Activated CD4-positive, alpha-beta T cell treated with anti-CD3 and anti-CD28 coated beads, Interleukin-2, amount 50 U/mL, for 4 hours (primary cell): ENCODE results near the gene FARS2.

Source experiments
- DNase-seq, 2 experiments: peaks; one replicate each; pipeline ENCODE4 v3.0.0-alpha.2; 2020

The FARS2 gene

DNA sequence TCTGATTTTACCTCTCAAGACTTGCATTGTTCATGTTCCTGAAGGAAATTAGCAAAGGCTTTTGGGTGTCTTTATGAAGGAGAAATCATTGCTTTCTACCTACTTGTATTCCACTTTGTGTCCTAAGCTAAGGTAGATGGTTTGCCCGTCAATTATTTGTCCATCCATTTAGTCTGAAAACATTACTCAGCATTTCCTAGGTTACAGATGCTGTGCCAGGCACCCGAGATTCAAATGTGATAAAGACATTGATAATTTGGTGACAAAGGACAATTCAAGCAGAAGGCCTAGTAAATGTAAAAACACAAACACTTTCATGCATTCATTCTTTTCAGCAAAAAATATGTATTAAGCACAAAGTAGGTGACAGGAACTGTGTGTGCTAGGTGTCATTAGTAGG is 251.1 kb downstream of the FARS2 start:
- no peak for DNase-seq

DNA sequence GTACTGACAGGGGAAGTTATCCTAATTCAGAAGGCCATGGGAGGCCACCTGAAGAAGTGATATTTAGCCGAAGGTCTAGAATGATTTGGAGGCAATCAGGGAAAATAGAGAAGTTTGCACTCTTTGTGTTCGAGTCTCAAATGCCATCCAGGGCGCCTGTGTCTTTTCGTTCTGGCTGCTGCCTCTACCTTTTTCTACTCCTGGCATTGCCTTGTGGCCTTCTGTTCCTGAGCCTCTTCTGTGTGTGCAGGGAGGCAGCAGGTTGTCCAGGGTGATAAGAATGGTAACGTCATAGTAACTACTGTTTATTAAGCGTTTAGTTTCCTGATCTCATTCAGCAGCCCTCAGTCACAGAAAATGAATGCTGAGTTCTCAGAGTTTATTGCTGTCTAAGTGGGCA is 252.1 kb downstream of the FARS2 start:
- no peak for DNase-seq

GRCh38 chr6:5514353-5514752 is 253.0 kb downstream of the FARS2 start:
- no peak for DNase-seq

GRCh38 chr6:5515200-5515599 is 253.9 kb downstream of the FARS2 start:
- no peak for DNase-seq

- no peak for DNase-seq
These were observed 254.7 kb downstream of the FARS2 start for GRCh38 chr6:5516036-5516435.

DNA sequence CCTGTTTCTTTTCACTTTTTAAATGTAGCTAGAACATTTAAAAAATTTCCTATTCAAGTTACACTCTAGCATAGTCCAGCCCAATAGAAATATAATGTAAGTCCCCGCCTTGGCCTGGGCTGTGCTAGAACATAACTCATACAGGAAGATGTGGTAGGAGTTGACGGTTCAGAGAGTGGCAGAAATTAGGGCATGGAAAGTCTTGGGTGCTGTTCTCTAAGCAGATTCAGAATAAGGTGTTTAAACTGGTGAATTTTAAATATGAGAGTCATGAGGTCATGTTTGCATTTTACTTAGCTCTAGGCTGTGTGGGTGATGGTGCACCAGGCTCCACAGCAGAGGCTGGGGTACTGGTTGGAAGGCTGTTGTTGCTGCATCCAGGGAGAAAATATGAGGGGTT is 256.5 kb downstream of the FARS2 start:
- peak; percentile 25 to 26 for DNase-seq

- DNase-seq, result no peak
These were observed 257.7 kb downstream of the FARS2 start for GRCh38 chr6:5518936-5519491.

GRCh38 chr6:5520796-5521195 is 259.5 kb downstream of the FARS2 start:
- DNase-seq, result no peak

DNA sequence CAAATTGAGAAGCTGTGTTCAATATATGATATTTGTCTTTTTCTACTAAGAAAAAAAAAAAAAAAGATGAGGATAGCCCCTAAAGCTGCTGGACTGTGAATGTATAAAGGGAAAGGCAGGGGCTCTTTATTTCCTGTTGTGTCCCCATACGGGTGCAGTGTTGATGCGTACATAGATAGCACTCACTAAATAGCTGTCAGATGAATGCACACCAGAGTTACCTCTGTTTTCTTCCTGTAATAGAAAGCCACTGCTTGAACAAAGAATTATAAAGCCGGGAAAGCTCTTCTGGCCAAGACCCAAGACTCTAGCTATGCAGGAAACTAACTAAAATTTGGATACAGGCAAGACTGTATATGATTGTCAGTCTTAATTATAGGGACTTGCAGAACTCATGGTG is 260.0 kb downstream of the FARS2 start:
- DNase-seq, result no peak

GRCh38 chr6:5522147-5522546 is 260.8 kb downstream of the FARS2 start:
- DNase-seq, result no peak

DNA sequence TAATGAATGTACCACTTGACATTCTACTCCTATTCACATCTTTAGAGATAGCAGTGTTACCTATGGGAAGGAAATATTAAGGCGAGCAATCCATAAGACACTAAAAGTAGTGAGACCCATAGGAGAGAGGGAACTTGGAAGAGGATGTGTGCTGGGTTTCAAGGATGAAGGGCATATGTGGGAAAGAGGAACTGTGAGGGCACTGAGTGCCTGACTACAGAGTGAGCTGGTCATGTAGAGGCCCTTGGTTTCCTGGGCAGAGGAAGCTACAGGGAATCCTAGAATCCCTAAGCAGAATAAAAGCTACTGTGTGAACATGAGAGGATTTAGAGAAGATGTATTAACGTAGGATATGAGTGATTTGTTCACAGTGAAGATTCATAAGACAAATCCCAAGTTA is 262.8 kb downstream of the FARS2 start:
- DNase-seq, result no peak

DNA sequence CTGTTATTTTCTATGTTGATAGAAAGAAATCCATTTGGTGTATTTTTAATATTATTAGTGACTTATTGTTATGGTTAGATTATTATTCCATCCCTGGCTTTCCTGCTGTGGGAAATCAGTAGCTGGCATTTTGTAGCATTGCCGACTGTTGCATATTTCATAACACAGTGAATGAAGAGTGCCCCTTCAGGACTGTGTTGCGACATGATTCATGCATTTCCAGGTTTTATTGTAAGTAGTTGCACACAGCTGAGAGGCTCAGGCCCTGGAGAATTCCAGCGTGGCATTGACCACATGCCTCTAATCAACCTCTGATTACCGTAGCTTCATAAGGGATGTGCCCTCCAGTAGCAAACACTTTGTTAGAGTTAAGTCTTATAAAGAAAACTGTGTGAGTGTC is 263.9 kb downstream of the FARS2 start:
- no peak for DNase-seq

DNA sequence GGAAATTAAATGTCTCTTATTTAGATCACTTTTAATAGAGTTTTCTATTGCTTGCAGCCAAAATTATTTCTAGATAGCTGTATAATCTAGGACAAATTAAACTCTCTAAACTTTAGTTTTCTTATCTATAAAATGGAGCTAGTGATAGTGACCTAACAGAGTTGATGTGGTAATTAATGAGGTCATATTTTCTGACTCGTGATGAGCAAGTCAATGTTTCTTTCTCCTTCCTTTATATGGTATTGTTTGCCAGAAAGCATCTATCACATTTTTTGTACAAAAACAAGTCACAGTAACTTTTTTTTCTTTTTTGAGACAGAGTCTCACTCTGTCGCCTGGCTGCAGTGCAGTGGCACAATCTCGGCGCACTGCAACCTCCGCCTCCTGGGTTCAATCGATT is 267.7 kb downstream of the FARS2 start:
- DNase-seq, result no peak

- no peak for DNase-seq
These were observed 268.4 kb downstream of the FARS2 start for GRCh38 chr6:5529733-5530132.

- DNase-seq, result no peak
These were observed 269.8 kb downstream of the FARS2 start for GRCh38 chr6:5531161-5531560.

DNA sequence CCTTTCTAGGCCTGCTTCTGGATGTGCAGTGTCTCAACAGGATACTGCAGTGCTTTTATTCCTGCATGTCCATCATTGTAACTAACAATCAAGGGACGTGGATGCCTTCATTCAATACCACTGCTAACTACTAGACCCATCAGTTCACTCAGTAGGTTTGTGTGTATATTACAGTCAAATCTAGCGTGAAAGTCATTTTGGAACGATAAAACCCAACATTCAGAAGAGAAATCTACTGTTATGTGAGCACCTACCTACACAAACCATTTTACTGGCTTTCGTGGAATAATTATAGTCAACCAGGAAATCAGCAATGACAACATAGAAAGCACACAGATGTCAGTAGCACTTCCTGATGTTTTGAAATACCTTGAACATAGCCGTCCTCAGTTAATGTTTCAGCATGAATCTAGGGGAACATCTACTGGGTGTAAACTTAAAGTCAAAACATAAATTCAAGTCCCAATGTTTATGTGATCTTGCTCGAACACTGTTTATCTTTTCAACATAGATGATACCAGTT is 270.6 kb downstream of the FARS2 start:
- DNase-seq, result no peak

GRCh38 chr6:5532941-5533340 is 271.6 kb downstream of the FARS2 start:
- DNase-seq, result no peak

- no peak for DNase-seq
These were observed 273.3 kb downstream of the FARS2 start for GRCh38 chr6:5534643-5535042.

DNA sequence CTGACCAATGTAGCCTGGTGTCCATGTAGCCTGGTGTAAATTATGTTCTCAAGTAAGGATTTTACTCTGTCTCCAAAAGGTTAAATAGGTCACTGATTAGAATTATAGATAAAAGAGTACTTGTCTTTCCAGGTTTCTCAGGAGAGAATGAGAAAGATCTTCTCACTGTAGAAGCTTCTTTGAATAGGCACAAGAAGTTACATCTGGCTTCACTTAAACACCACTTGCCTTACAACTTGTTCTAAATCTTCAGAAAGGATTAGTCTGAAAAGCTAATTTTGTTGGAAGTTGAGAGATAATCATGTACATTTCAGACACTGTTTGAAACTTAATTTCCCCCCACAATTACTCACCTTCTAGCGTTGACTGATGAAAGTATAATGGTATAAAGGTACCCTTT is 275.3 kb downstream of the FARS2 start:
- DNase-seq, result no peak

DNA sequence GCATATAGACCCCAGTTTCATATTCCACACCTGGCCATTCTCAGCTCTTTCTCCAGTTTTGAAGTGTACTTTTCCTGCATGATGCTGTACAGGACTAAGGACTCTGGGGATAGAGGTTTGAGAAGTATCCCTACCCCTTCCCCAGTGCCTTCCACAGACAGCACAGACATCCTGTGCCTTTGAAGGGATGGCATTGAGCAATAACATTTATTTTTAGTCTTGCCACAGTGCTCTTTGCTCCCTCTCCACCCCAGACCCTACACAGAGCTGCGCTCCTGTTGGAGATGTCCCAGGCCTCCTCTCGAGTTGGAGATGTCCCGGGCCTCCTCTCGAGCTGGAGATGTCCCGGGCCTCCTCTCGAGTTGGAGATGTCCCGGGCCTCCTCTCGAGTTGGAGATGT is 275.8 kb downstream of the FARS2 start:
- no peak for DNase-seq

DNA sequence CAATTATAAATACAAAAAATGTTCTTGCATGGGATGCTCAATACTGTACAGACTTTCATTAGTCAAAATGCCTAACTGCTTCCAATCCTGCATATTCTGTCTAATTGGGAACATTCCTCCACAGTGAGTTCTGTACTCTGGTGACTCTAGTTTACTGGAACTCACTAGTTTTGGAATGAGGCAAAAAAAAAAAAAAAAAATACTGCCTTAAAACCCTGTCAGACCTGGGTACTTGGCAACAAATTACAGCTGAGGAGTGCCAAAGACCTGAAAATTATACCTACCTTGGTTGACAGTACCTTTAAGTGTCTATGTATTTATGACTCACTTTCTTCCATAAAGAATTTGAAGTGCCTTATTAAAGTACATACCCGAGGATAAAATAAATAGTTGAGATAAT is 276.7 kb downstream of the FARS2 start:
- DNase-seq, result no peak

DNA sequence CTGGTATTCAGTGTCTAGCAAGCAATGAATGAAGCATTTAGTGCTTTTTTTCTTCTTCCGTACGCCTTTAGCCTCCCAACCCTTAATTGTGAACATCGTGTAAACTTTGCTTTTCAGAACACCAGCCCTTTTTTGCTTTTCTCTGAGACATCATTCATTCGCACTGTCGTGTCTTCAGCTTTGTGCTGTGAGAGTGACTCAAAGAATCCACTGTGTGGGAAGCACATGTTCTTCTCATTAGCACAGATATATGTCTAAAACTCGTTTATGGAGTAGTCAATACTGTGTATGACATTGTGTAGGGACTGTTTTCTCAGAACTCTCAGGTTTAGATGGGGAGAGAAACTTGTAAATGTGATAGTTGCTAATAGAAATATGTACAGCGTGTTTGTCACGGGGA is 279.1 kb downstream of the FARS2 start:
- no peak for DNase-seq

- DNase-seq, result no peak
These were observed 279.7 kb downstream of the FARS2 start for GRCh38 chr6:5541025-5541424.

DNA sequence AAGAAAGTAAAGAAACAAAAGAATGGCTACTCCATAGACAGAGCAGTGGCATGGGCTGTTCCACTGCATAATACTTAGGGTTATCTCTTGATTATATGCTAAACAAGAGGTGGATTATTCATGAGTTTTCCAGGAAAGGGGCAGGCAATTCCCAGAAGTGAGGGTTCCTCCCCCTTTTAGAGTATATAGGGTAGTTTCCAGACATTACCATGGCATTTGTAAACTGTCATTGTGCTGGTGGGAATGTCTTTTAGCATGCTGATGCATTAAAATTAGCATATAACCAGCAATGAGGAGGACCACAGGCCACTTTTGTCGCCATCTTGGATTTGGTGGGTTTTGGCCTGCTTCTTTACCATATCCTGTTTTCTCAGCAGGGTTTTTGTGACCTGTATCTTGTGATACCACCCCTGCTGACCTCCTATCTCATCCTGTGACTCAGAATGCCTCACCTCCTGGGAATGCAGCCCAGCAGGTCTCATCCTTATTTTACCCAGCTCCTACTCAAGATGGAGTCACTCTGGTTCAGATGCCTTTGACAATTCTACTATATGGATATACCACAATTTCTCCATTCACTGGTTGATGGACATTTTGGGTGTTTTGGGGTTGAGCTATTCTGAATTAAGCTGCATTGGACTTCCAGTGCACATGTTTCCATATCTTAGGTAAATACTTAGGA is 280.6 kb downstream of the FARS2 start:
- no peak for DNase-seq

- no peak for DNase-seq
These were observed 286.2 kb downstream of the FARS2 start for GRCh38 chr6:5547556-5547955.
